Immature natural killer cell (primary cell): ENCODE results near the gene ATP6V1G2. TPM values are rescaled to one million over a fixed set of nuclear protein-coding genes. Genes with fewer than 3 reads are reported as not detected.

Source experiments
- polyA plus RNA-seq, 3 donors: library from polyadenylated mRNA; unstranded; fragments of 300-500 nt; fragmentation: Illumina TruSeq; gene quantifications; one replicate each; pipeline ENCODE4 v1.2.3, GENCODE V29; 2021

Gene ATP6V1G2
- polyA plus RNA-seq, 3 donors from 2014 or later = not detected

Other genes with a start within 250 kb of the ATP6V1G2 start
- gene HLA-B, start 189.4 kb downstream of the ATP6V1G2 start, polyA plus RNA-seq = over 10,000 TPM in 2 of 3 donors, 1,000 to 10,000 TPM in 1; 9,643 to 11,927 (median 10,594) TPM
- gene MICA, start 143.0 kb downstream of the ATP6V1G2 start, polyA plus RNA-seq = 1 to 10 TPM; 5.7 to 6.9 (median 6.4) TPM
- 10 to 100 TPM in 2 of 3 donors, 1 to 10 TPM in 1; 7.4 to 15.2 (median 10.3) TPM for gene MICB, start 48.5 kb downstream of the ATP6V1G2 start, polyA plus RNA-seq
- gene MCCD1, start 17.6 kb downstream of the ATP6V1G2 start, polyA plus RNA-seq = not detected
- gene DDX39B, start 4.6 kb downstream of the ATP6V1G2 start, polyA plus RNA-seq = 10 to 100 TPM; 49.7 to 71.6 (median 56.2) TPM
- gene NFKBIL1, start 1.0 kb upstream of the ATP6V1G2 start, polyA plus RNA-seq = 10 to 100 TPM in 2 of 3 donors, 1 to 10 TPM in 1; 5.0 to 15.0 (median 13.6) TPM
- 1 to 10 TPM; 1.4 to 6.6 (median 3.1) TPM for gene LTA, start 25.7 kb upstream of the ATP6V1G2 start, polyA plus RNA-seq
- 1 to 10 TPM; 2.1 to 5.9 (median 5.6) TPM for gene TNF, start 29.0 kb upstream of the ATP6V1G2 start, polyA plus RNA-seq
- gene LTB, start 35.8 kb upstream of the ATP6V1G2 start, polyA plus RNA-seq = 100 to 1,000 TPM; 132 to 137 (median 133) TPM
- 10 to 100 TPM; 20.3 to 44.8 (median 42.3) TPM for gene LST1, start 39.7 kb upstream of the ATP6V1G2 start, polyA plus RNA-seq
- gene NCR3, start 46.4 kb upstream of the ATP6V1G2 start, polyA plus RNA-seq = 100 to 1,000 TPM; 393 to 414 (median 409) TPM
- 10 to 100 TPM in 2 of 3 donors, 1 to 10 TPM in 1; 6.6 to 44.1 (median 40.3) TPM for gene AIF1, start 68.6 kb upstream of the ATP6V1G2 start, polyA plus RNA-seq
- 10 to 100 TPM in 1 of 3 donors, 1 to 10 TPM in 1, not detected in 1; 2.3 to 13.4 TPM for gene PRRC2A, start 74.1 kb upstream of the ATP6V1G2 start, polyA plus RNA-seq
- 10 to 100 TPM in 2 of 3 donors, 1 to 10 TPM in 1; 8.5 to 22.7 (median 16.2) TPM for gene BAG6, start 106.1 kb upstream of the ATP6V1G2 start, polyA plus RNA-seq
- 1 to 10 TPM; 1.8 to 5.7 (median 3.9) TPM for gene APOM, start 109.3 kb upstream of the ATP6V1G2 start, polyA plus RNA-seq
- 10 to 100 TPM; 23.6 to 41.6 (median 26.3) TPM for gene C6orf47, start 114.2 kb upstream of the ATP6V1G2 start, polyA plus RNA-seq
- 10 to 100 TPM; 17.2 to 29.3 (median 22.9) TPM for gene GPANK1, start 118.4 kb upstream of the ATP6V1G2 start, polyA plus RNA-seq
- gene CSNK2B, start 119.5 kb upstream of the ATP6V1G2 start, polyA plus RNA-seq = 100 to 1,000 TPM; 253 to 291 (median 289) TPM
- 1 to 10 TPM in 1 of 3 donors, under 1 TPM in 2; 0.44 to 1.8 (median 0.47) TPM for gene LY6G5B, start 123.4 kb upstream of the ATP6V1G2 start, polyA plus RNA-seq
- gene LY6G5C, start 134.5 kb upstream of the ATP6V1G2 start, polyA plus RNA-seq = 1 to 10 TPM; 4.6 to 9.7 (median 6.1) TPM
- gene ABHD16A, start 156.7 kb upstream of the ATP6V1G2 start, polyA plus RNA-seq = 10 to 100 TPM; 43.6 to 53.7 (median 47.0) TPM
- gene LY6G6F, start 160.3 kb upstream of the ATP6V1G2 start, polyA plus RNA-seq = 1 to 10 TPM in 1 of 3 donors, not detected in 2; 2.5 TPM
- not detected for gene LY6G6D, start 168.7 kb upstream of the ATP6V1G2 start, polyA plus RNA-seq
- not detected for gene LY6G6C, start 175.1 kb upstream of the ATP6V1G2 start, polyA plus RNA-seq
- gene MPIG6B, start 176.8 kb upstream of the ATP6V1G2 start, polyA plus RNA-seq = 10 to 100 TPM in 1 of 3 donors, 1 to 10 TPM in 2; 2.6 to 10.9 (median 6.3) TPM
- gene DDAH2, start 182.7 kb upstream of the ATP6V1G2 start, polyA plus RNA-seq = 100 to 1,000 TPM in 1 of 3 donors, 10 to 100 TPM in 2; 58.5 to 112 (median 74.9) TPM
- gene CLIC1, start 189.9 kb upstream of the ATP6V1G2 start, polyA plus RNA-seq = 1,000 to 10,000 TPM; 1,179 to 1,674 (median 1,350) TPM
- 1 to 10 TPM in 2 of 3 donors, not detected in 1; 2.1 to 2.5 TPM for gene MSH5, start 193.4 kb upstream of the ATP6V1G2 start, polyA plus RNA-seq
- not detected for gene SAPCD1, start 216.0 kb upstream of the ATP6V1G2 start, polyA plus RNA-seq
- gene VWA7, start 230.7 kb upstream of the ATP6V1G2 start, polyA plus RNA-seq = 1 to 10 TPM in 1 of 3 donors, under 1 TPM in 2; 0.21 to 1.8 (median 0.93) TPM
- 10 to 100 TPM; 26.5 to 44.6 (median 28.8) TPM for gene VARS1, start 249.1 kb upstream of the ATP6V1G2 start, polyA plus RNA-seq